ENCODE data around the gene GMCL1.

Gene GMCL1, protein sequence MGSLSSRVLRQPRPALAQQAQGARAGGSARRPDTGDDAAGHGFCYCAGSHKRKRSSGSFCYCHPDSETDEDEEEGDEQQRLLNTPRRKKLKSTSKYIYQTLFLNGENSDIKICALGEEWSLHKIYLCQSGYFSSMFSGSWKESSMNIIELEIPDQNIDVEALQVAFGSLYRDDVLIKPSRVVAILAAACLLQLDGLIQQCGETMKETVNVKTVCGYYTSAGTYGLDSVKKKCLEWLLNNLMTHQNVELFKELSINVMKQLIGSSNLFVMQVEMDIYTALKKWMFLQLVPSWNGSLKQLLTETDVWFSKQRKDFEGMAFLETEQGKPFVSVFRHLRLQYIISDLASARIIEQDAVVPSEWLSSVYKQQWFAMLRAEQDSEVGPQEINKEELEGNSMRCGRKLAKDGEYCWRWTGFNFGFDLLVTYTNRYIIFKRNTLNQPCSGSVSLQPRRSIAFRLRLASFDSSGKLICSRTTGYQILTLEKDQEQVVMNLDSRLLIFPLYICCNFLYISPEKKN

DNA sequence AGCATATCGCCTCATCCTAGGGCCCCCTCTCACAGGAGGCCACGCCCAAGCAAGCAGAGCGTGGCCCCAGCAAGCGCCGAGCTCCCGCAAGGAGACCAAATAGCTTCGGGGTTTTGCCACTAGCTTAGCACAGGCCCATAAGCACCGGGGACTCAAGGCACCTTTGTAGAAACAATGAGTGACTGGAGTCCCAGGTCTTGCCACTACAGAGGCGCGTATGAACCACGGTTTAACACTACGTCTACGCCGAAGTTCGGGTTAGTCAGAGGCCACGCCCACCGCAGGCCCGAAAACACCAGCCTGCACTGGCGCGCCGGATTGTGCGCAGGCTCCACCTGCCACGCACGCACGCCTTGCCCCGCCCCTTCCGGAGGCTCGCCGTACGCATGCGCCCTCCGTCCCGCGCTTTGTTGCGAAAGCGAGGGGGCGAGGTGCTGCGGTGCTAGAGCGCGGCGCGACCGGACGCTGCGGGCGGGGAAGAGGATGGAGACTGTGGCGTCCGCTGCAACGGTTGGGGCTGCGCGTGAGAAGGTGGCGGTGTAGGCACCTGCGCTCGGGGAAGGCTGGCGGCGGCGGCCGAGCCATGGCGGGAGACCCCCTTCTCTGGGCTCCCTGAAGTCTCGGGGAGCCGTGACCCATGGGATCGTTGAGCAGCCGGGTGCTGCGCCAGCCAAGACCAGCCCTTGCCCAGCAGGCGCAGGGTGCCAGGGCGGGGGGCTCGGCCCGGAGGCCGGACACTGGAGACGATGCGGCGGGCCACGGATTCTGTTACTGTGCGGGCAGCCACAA, at the start of gene GMCL1:
TSS of gene GMCL1 (plus strand) at position 405 of the 789 bp plus-strand sequence. CDS start at position 638, 233 bp downstream.
- peak; percentile 93 for DNase-seq (ENCODE audit: low spot score)

DNA sequence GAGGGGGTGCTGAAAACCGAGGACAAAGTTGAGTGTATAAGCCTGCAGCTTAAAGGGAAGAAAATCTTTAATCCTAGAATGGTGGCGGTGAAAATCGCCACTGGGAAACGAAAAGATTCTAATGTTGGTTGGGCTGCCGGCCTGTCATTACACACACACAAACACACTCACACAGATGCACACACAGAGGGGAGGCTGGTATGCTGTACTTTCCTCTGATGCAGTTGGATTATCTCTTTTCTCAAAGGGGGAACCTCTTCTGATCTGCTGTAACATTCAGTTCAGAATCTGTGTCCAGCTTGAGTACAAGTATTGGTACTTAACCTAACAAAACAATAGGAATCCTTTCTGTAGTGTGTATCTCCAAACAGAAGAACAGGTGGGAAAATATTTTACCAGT, 48.5 kb upstream of the GMCL1 start:
- DNase-seq (ENCODE audit: low spot score) = no peak

DNA sequence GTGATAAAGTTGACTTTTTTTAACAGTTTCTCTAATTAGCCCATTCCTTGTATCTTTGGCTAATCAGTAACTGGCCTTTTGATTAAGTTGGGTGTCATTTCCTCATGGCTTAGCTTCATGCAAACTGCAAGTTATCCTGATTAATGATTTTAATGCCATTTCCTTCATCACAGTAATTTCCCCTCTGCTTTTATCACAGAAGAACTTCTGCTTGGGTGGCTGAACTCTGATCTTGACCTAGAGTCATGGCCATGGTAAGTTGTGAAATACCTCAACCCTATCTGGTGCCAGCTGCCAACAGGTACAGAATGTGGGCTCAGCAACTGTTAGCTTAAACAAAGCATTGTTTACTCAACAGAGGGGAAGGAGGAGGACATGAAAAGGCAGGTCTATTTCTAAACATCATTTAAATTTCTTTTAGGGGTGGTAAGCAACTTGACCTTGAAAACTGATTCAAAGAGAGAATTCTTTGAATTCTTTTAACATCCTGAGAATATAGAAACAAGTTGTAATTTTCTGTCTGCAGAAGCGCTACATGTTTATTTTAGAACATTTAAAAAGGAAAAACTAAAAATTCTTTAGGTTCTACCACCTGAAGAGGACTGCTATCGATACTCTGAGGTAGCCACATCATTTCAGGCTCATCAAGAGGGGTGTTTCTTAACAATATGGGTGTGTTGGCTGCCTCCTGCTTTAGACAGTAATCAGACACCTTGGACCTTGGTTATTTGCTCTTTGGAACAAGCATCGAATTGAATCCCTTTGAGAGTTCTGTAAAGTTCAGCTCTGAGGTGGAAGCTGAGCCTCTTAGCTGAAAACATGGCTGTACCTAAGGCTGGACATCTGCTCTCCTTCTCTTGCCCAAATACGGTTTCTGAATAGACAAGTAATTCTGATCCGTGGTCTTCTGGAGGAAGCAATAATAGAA, 47.9 kb upstream of the GMCL1 start:
- no peak for DNase-seq (ENCODE audit: low spot score)

DNA sequence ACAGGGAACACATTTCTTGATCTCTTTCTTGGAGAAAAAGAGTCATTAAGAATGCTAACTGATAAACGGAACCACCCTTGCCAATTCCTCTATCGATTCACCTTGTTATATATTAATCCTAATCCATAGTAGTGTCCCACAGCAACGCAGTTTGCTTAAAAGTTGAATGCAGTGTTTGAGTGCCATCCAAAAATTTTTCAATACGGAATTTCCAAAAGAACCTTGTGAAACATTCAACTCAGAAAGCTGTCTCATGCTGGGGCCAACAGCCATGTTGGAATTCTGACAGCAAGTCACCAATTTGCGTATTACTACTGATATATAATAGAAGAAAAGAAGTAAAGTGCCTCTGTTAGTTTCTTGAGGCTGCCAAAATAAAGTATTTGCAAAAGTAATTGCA, 45.2 kb upstream of the GMCL1 start:
- DNase-seq (ENCODE audit: low spot score) = no peak

DNA sequence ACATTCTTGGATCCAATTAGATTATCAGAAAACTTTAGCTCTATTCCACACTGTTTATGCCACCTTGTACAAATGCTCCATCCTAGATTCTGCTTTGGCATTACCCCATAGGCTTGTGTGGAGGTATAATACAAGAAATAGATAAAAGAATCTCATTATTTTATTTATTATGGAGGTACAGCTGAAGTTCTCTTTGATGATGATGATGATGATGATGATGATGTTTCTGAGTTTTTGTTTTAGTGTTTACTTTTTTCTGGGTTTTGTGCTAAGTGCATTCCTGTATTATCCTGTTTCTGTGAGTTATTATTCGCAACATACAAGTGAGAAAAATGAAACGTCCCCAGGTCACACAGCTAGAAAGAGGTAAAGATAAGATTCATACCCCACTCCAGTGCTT, 44.1 kb upstream of the GMCL1 start:
- no peak for DNase-seq (ENCODE audit: low spot score)

DNA sequence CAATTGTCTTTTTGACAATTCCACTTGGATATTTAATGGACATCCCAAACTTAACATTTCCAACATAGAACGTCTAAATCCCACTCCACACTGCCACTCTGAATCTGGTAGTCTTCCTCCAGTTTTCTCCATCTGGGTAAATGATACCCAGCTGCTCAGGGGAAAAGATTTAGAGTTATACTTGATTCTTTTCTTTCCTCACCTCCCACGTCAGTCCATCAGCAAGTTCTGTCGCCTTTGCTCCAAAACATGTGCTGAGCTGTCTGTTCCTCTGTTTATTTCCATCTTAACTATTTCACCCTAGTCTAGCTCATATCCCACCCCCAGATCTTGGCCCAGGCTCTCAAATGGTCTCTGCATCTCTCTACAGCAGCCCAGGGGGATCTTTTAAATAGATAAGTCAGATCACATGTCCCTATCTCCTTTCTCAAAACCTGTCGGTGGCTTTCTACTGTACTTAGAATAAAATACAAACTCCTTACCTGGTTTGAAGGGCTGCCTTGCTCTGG, 43.4 kb upstream of the GMCL1 start:
- DNase-seq (ENCODE audit: low spot score) = no peak

DNA sequence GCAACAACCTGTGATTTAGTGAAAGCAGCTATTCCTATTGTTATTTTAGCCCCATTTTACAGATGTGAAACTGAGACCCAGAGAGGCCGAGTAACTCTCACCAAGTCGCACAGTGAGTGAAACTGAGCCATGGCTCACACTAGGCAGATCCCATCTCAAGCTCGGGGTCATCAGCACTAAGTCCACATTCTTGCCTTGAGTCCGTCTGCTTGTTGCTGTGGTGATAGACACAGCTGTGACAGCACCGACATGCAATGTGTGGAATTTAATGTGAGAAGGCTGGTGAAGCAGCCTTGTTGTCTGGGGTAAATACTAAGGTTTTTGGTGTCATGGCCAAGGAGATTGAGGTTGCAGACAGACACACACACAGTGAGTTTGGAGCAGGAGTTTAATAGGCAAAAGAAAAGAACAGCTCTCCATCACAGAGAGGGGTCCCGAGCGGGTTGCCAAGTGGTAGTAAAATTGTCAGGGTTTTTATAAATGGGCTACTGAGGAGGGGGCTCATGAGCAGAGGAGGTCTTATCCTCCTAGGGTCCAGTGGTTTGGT, 40.2 kb upstream of the GMCL1 start:
- DNase-seq (ENCODE audit: low spot score) = no peak

DNA sequence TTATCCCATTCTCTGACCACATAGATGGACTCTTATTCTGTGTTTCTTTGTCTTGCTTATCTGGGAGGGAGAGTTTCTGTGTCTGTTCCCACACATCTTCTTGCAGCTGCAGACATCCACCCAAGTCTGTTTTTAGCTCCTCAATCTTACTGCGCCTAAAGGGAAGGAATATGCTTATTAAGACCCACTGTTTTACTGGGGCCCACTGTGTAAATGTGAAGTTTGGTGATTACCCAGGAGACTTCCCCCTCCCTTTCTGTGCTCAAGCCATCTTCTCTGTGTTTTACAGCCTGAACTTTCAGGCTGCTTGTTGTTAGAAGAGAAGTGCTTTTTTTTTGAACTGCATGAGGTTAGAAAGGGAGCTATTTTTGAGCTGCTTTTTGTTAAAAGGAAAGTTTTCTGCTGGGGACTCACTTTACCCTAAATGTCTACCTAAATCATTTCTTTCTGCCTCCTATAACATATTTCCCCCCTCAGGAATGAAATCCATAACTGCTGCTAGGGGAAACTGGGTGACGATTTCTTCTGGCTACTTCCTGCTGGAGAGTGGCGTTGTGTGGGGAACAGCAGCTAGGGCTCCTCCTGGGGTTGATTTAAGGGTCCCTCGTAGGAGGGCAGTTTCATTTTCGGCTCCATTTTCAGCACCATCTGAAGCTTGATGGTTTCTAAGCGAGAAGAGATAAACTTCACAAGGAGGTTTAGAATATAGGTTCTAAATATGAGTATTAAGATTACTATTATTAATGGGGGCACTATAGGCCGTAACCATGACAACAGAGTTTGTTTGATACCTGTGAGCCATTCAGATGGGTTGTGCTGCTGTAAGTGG, 39.5 kb upstream of the GMCL1 start:
- no peak for DNase-seq (ENCODE audit: low spot score)

DNA sequence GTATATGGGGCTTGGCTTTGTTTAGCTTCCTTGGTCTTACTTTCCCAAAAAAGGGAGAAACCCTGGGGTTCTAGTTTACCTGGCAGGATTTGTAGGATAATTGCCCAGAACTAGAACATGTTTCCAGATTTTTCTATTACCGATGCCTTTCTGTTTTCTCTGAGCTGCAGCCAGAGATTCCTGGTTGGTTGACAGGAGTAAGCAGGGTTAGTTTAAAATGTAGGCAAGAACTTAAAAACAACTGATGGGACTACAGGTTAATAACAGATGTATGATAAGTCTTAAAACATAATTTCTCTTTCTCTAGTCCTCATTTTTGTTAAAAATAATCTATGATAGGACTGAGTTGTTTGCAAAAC, 38.9 kb upstream of the GMCL1 start:
- no peak for DNase-seq (ENCODE audit: low spot score)

DNA sequence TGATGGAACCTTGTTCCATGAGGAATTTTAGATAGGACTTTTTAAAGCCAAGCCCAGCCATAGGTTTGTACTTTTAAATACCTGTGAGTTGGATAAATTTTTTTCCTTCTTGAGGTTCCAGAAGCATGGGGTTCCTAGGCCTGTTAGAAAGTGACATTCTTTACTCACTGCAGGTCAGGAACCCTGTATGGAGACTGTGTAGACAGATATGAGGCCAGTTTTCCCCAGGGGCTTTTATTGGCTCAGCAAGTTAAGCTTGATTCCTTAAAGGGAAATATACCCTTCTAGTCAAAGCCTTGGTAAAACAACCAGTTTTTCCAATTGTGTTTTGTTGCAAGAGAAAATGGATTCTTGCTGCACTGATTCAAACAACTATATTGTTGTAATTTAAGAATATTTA, 38.4 kb upstream of the GMCL1 start:
- DNase-seq (ENCODE audit: low spot score) = no peak

DNA sequence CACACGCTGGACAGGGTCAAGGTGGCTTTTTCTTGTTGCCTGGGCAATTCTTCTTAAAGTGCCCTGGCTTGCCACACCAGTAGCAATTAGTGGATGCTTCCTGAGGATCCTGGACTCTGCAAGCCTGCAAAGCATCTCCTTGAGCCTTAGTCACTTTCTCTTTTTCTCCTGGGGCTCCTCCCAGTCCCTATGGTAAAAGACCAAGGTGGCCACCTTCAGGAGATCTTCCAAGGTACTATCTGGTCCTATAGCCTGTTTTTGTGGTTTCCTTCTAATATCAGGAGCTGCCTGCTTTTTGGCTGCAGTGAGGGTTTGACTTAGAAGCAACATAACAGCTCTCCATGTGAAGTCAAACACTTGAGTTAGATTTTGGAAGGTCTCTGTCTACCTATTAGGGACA, 33.3 kb upstream of the GMCL1 start:
- no peak for DNase-seq (ENCODE audit: low spot score)

DNA sequence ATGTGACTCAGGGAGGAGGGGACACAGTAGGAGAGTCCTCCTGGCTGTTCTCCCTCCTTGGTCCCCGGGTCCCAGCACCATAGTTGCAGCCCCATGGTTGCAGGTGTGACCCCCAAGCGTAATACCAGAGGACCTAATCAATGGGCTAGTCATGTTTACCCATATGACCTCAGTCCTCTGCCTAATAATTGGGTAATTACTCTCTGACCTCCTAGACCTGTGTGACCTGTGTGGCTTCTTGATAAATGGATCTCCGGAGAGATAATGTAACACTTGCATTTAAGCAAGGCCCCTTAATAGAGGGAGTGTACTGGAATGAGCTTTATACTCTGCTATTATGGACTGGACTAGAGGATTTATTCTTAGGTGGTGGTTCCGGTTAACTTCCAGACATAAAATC, 32.2 kb upstream of the GMCL1 start:
- DNase-seq (ENCODE audit: low spot score) = no peak

DNA sequence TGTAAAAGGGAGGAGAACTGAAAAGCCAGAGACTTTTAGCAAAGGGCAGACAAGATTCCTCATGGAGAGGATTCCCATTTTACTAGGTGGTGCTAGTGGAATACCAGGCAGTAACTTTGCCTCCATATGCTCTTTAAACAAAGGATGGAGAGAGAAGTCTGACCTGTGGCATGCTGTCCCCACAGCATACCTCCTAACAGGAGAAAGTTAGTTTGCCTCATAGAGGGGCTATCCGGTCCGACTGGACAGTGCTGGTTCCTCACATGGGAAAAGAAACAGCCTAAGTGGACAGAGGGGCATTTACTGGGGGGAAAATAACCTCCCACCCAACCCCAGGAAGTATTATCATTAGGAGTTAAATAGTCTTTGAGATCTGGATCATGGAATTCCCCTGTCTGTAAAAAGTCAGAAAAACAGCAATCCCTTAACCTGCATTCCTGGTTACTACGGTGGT, 31.6 kb upstream of the GMCL1 start:
- no peak for DNase-seq (ENCODE audit: low spot score)

DNA sequence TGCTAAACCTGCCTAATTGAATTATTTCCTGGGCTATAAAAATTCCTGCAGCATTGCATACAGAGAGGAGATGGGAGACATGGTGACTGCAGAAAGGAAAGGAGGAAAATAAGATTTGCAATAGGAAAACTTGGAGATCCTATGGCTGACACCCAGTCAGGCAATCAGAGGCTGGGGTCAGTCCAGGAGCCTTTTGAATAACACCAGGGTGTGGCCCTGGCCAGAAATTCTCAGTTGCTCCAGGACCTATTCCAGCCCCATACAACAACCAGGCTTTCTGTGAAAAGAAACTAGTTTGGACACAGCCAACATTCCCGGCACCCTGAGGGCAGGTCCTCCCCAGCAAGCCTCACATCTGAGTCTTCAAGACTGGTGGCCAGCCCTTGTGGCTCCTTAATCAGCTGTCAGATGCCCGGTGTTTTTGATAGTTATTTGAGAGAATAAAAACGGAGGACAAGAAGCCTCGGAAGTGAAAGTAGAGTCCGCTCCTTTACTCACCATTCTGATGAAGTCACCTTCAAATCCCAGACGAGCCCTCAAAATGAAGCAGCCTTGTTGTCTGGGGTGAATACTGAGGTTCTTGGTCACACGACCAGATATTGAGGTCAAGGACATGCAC, 31.1 kb upstream of the GMCL1 start:
- DNase-seq (ENCODE audit: low spot score) = no peak

DNA sequence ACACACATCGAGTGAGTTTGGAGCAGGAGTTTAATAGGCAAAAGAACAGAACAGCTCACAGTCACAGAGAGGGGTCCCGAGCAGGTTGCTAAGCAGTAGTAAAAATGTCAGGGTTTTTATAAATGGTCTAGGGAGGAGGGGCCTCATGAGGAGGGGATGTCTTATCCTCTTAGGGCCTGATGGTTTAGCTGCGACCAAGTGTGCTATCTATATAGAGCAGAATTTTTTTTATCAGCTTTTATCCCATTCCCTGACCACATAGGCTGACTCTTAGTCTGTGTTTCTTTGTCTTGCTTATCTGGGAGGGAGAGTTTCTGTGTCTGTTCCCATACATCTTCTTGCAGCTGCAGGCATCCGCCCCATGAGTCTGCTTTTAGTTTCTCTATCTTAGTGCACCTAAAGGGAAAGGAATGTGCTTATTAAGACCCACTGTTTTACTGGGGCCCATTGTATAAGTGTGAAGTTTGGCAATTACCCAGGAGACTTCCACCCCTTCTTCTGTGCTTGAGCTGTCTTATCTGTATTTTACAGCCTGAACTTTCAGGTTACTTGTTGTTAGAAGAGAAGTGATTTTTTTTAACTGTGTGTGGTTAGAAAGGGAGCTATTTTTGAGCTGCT, 30.4 kb upstream of the GMCL1 start:
- no peak for DNase-seq (ENCODE audit: low spot score)

DNA sequence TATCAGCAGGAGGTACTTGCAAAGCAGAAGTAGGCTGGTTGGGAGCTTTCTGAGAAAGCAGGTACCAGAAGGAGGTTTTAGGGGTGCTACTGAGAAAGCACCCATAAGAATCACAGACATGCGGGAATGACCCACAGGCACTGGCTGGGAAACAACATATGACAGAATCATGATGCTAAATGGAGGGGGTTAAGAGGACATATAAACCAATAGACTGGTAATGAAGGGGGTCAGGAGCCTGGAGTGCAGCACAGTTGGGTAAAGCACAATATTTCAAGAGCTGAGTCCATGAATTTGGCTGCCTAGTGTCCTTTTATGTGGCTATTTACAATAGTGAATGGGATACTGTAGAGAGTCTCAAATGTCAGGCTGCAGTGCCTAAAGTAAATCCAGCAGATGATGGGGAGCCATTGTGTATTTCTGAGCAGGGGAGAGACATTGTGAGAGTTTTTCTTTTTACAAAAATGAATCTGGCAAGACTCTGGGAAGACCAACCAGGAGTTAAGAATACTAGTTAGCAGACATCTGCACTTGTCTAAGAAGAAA, 27.6 kb upstream of the GMCL1 start:
- no peak for DNase-seq (ENCODE audit: low spot score)

DNA sequence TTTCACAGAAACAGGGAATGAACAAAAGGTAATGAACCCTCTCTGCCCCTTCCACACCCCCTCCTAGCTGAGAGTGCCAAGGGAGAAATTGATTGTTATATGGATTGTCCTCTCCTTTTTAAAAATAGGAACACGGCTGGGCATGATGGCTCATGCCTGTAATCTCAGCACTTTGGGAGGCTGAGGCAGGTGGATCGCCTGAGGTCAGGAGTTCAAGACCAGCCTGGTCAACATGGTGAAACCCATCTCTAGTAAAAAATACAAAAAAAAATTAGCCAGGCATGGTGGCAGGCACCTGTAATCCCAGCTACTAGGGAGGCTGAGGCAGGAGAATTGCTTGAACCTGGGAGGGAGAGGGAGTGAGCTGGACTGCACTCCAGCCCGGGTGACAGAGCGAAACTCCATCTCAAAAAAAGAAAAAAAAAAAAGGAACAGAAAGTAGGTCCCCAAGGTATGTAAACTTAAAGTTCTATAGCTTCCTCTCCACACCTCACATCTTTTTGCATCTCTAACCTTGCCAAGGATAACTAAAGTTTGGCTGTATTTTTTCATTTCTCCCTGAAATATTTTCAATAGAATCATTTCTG, 26.6 kb upstream of the GMCL1 start:
- DNase-seq (ENCODE audit: low spot score) = peak; percentile 49

DNA sequence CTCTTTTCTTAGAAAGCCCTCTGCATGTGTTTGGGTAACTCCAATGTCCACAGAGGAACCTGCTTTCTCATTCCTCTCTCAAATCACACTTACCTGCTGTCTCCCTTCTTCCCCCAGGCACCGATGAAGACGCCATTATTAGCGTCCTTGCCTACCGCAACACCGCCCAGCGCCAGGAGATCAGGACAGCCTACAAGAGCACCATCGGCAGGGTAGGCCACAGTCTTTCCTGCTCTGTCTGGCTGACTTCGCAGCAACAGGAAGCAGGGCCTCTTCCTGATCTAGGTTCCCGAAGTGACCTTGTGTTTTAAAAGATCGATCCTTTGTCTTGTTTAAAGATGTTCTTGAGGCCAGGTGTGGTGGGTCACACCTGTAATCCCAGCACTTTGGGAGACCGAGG, 25.0 kb upstream of the GMCL1 start:
- DNase-seq (ENCODE audit: low spot score) = no peak

DNA sequence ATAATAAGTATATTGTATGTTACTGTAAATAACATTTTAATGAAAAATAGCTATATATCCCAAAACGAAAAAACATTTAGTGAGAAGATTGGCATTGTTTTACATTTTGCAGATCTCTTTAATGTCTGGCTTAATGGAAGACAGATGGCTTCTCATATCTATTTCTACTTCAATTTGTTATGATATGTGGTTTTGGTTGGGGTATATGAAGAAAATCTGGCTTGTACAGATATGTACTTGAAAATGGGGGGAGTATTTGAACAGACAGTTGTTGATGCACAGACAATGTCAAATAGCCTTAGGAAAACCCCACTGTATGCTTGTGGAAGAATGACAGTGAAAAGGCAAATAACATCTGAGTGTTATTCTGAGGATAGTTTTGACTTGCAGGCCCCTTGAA, 23.6 kb upstream of the GMCL1 start:
- no peak for DNase-seq (ENCODE audit: low spot score)
